GM19438 (cell line): ENCODE measurements around the gene MGAT4B.
"Not testable (repeated sequence)": the region's sequence is repeated elsewhere in the genome, so short reads cannot be mapped to it uniquely, and the experiment has no call there.

Experiments used
- ATAC-seq: cut with Tn5 transposase; IDR thresholded peaks from one replicate; pipeline ENCODE4 v1.9.1; 2021; ENCODE audit warnings: low read depth; ENCODE audit not compliant: unreplicated experiment

Gene MGAT4B

DNA sequence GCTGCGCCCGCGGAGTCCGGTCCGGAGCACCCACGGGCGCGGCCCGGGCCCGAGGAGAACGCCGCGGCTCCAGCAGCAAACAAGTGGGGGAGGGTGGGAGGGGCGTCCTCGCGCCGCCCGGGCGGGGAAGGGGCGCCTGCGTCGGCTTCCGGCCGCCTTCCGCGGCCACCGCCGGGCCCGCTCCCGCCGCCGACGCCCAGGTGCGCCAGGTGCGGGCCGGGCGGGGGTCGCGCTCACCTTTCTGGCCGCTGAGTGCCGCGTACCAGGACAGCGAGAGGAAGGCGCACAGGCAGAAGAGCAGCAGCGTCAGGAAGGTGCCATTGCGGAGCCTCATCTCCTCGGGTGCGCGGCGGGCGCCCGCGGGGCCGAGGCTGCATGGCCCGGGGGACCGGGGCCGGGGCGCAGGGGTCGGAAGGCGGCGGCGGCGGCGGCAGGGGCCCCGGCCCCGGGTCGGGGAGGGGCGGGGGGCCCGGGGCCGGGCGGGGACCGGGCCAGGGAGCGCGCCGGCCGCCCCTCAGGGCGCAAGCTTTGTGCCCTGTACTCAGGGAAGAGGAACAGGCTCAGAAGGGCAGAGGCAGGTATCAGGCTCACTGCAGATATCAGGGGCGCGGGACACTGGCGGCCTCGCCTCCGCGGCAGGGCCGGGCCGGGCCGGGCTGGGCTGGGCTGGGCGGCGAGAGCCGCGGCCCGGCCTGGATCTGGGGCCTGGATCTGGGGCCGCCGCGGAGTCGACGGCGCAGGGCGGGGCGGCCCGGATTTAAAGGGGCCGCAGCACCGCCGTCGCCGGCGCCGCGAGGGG lies at the start of gene MGAT4B:
MGAT4B (minus strand) TSS at position 617 of the 799 bp plus-strand sequence; CDS start at position 334, 283 bp downstream.
- peak; percentile 63 for ATAC-seq

DNA sequence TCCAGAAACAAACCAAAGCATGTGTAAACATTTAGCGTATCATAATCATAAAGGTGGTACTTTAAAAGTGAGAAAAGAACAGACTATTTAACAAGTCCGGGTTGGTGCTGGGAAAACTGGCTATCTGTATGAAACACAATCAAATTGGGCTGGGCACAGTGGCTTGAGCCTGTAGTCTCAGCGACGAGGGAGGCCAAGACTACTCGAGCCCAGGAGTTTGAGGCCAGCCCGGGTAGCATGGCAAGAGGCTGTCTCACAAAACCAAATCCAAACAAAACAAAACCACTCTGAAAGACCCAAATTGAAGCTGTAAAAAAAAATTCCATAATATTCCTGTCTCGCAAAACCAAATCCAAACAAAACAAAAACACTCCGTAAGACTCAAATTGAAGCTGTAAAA lies 47.7 kb upstream of the MGAT4B start:
- ATAC-seq, result no peak

DNA sequence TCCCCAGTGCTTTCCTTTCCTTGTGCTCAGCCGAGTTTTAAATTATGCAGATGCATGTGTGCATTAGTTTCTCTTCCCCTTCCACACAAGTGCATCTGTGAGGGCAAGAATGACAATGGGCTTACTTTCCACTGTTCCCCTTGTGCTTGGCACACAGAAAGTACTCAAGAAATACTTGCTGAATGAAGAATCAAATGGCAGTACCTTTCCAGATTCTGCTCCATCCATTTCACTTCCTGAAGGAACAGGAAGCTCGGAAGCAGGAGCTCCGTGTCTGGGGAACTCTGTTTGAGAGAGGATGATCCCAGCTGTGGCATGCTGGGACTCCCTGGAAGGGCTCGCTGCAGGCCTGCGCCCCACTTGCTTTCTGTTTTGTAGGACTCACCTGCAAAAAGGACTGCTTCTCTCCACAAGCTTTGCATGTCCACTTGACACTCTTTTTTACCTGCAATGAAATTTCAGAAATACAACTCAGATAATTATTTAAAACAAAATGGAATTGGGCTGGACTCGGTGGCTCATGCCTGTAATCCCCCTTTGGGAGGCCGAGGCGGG lies 46.4 kb upstream of the MGAT4B start:
- ATAC-seq, result peak; percentile 91

DNA sequence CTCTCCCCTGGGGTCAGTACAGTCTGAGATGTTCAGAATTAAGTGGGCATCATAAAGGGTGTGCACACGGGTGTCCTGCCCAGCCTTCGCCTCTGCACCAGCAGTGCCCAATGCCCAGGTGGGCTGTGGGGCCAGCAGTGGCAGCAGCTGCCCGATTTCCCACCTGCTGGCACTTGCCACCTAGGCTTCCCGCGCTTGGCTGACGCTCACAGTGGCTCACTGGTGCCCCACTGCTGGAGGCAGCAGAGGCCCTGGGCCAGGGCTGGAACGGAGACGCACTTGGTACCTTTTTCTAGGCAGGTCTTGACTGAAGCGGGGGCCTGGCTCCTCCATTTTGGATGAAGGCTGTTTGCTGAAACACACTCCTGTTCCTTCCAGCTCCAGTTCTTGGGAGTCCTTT lies 35.0 kb upstream of the MGAT4B start:
- no peak for ATAC-seq

DNA sequence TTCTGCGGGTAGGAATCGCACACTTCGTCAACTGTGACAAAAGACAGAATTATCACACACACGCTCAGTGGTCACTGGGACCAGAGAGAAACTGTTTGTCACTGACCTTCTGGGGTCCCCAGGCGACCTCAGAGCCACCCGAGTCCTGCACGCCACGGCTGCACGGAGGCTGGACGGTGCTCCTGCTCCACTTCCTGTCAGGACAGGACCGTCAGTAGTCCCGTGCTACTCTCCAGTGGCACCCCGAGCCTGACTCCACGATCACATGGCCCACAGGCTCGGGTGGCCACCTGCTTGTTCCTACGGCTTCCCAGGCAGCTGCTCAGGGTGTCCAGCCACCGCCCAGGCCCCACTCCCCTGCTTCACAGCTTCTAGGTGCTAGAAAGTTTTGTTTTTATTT lies 34.1 kb upstream of the MGAT4B start:
- no peak for ATAC-seq

DNA sequence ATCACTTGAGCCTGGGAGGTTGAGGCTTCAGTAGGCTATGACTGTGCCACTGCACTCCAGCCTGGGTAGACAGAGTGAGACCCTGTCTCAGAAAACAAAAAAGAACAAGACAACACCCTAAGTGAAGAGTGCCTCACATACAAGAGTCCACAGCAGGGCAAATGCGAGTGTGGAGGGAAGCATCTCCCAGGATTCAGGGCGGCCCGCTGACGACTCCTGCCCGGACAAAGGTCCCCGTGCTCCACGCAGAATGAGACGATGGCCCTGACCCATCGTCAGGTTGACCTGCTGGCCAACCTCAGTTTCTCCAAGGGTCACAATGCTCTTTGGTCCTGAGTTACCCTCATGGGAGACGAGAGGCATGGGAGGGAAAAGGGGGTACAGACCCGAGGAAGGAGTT lies 33.7 kb upstream of the MGAT4B start:
- ATAC-seq, result no peak

DNA sequence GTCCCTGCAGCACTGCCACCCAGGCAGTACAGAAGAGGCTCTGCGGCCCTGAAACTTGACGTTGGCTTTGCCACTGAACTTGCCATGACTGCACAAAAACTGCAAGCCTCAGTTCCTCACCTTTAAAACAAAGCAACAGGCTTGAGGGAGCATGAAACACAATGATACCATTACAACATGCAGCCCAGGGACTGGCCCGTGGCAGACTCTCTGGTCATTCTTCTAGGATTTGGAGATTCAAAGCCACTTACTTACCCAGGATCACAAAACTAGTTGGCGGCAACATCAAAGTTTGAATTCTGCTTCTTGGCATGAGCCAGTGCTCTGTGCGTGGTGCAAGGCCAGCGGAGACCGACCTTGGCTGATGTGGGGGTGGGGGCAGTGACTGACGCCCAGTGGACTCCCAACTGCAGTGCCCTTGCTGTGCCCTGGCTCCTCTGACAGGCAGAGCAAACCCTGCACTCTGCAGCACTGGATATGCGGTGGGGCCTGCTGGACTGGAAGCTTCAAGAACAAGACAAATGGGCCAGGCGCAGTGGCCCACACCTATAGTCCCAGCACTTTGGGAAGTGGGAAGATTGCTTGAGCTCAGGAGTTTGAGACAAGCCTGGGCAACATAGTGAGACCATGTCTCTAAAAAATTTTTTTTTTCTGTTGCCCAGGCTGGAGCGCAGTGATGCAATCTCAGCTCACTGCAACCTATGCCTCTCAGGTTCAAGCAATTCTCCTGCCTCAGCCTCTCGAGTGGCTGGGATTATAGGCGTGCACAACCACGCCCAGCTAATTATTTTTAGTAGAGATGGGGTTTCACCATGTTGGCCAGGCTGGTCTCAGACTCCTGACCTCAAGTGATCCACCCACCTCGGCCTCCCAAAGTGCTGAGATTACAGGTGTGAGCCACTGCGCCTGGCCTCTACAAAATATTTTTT lies 32.9 kb upstream of the MGAT4B start:
- ATAC-seq, result no peak

DNA sequence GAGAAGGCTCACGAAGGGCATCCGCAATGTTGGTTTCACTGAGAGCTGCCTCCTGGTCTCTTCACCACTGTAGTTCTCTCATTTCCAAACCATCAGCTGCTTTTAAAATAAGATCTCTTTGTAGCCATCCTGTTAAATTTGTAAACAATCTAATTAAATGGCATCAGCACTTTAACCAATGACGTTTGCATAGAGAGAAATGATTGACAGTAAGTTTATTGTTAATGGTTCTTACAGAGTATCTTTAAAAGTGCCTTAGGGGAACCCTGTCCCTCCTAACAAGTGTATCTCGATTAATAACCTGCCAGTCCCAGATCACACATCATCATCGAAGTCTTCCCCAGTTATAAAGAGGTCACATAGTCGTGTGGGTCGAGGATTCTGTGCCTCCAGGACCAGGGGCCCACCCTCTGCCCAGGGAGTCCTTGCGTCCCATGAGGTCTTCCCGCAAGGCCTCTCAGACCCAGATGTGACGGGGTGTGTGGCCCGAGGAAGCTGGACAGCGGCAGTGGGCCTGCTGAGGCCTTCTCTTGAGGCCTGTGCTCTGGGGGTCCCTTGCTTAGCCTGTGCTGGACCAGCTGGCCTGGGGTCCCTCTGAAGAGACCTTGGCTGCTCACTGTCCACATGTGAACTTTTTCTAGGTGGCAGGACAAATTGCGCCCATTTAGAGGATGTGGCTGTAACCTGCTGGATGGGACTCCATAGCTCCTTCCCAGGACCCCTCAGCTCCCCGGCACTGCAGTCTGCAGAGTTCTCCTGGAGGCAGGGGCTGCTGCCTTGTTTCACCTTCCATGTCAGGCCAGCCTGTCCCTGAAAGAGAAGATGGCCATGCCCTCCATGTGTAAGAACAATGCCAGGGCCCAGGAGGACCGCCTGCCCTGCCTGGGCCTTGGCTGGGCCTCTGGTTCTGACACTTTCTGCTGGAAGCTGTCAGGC lies 30.7 kb upstream of the MGAT4B start:
- ATAC-seq, result no peak

DNA sequence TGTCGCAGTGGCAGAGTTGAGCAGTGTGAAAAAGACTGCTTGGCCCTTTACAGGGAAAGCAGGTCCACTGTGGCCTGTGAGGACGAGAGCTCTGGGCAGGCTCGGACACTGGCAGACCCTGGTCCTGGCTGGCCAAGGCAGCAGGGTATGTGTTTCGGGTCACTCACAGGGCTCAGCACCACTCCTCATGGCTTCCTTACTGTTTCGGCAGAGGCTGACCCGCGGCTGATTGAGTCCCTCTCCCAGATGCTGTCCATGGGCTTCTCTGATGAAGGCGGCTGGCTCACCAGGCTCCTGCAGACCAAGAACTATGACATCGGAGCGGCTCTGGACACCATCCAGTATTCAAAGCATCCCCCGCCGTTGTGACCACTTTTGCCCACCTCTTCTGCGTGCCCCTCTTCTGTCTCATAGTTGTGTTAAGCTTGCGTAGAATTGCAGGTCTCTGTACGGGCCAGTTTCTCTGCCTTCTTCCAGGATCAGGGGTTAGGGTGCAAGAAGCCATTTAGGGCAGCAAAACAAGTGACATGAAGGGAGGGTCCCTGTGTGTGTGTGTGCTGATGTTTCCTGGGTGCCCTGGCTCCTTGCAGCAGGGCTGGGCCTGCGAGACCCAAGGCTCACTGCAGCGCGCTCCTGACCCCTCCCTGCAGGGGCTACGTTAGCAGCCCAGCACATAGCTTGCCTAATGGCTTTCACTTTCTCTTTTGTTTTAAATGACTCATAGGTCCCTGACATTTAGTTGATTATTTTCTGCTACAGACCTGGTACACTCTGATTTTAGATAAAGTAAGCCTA lies 29.8 kb upstream of the MGAT4B start:
- ATAC-seq, result no peak

DNA sequence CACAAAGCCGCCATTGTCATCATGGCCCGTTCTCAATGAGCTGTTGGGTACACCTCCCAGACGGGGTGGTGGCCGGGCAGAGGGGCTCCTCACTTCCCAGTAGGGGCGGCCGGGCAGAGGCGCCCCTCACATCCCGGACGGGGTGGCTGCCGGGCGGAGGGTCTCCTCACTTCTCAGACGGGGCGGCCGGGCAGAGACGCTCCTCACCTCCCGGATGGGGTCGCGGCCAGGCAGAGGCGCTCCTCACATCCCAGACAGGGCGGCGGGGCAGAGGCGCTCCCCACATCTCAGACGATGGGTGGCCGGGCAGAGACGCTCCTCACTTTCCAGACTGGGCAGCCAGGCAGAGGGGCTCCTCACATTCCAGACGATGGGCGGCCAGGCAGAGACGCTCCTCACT lies 28.2 kb upstream of the MGAT4B start:
- ATAC-seq, result not testable (repeated sequence)

DNA sequence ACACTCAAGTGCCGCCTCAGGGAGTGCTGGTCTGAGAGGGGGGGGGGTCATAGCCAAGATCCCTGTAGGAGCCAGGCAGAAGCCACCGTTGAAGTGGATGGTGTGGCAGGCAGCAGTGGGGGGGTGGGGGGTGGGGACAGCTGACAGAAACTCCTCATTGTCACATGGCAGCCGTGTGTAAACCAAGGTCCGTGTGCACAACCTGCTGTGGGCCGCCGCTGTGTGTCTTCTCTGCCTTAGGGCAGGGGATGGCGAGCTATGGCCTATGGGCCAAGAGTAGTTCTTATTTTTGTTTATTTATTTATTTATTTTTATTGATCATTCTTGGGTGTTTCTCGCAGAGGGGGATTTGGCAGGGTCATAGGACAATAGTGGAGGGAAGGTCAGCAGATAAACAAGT lies 27.5 kb upstream of the MGAT4B start:
- no peak for ATAC-seq

DNA sequence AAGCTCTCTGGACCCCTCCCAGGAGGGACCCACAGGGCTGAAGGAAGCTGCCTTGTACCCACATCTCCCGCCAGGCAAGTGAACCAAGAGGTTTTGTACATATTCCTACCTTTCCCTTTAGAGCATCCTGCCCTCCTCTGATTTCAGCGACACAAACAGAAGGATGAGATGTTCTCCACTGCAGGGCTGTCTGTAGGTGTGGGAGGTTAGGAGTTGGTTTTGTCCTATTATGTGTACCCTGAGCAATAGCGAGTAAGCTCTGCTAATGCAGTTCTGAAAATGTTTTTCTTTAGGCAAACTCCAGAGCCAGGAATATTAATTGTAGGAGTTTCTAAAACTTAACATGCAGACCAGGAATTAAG lies 27.0 kb upstream of the MGAT4B start:
- no peak for ATAC-seq

DNA sequence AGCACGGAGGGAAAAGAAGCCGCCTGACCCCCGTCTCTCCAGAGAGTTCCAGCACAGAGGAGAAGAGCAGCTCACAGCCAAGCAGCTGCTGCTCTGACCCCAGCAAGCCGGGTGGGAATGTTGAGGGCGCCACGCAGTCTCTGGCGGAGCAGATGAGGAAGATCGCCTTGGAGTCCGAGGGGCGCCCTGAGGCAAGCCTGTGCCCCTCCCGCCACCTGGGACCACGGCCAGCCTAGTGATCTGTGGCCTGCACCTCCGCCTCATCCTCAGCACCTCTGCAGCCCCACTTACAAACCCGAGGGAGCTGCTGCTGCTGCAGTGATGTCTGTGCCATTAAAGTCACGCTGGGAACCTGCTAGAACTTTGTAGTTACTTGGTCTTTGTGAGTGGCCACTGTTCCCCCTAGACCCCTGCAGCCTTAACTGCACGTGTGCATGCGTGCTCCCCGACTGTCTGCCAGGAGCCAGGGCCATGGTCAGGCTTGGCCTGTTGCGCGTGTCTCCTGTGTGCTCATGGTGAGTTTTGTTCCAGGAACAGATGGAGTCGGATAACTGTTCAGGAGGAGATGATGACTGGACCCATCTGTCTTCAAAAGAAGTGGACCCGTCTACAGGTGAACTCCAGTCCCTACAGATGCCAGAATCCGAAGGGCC lies 26.5 kb upstream of the MGAT4B start:
- no peak for ATAC-seq

DNA sequence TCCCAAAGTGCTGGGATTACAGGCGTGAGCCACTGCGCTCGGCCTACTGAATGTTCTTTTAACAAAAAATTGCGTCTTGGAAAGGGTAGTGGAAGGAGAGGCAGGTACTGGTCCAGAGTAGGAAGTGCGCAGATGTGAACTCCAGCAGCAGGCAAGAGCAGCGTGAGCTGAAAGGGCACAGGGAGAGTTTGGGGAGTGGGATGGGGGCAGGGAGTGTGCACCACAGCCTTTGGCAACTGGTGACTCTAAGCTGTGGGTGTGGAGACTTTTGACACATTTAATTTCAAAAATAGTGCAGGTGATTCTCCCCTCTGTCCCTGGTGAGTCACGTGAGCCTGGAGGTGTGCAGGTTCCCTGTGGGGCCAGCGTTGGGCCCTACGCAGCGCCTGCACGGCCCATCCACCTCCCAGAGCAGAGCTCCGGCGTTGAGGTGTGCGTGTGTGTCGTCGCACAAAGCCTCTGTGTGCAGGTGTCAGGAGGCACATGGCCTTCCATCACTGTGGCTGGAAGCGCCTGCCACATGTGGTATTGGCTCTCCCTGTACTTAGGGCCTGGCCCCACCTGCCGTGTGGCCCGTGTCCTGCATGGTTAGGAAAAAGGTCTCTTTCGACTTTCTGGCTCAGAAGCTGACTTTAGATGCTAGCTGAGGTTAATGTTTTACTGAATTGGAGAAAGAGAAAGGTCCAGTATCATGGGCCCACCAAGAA lies 25.5 kb upstream of the MGAT4B start:
- no peak for ATAC-seq

DNA sequence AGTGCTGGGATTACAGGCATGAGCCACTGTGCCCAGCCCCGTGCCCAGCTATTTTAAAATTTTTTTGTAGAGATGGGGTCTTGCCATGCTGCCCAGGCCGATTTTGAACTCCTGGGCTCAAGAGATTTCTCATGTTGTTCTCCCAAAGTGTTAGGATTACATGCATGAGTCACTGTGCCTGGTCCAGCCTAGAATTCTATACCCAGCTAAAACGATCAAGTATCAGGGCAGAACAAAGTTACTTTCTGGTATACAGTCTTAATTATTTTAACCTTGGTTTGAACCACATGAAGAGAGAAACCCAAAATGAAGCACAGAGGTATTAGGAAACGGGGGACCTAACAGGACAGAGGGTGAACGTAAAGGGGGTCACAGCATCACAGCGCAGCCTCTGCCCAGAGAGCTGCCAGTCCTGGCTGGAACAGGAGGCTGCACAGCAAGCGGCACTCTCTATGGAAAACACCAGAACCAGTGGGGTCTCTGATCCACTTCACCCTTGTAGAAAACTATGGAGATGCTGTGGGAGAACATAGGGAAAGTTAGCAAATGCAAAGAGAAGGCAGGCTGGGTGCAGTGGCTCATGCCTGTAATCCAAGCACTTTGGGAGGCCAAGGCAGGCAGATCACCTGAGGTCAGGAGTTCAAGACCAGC lies 24.3 kb upstream of the MGAT4B start:
- ATAC-seq, result no peak

DNA sequence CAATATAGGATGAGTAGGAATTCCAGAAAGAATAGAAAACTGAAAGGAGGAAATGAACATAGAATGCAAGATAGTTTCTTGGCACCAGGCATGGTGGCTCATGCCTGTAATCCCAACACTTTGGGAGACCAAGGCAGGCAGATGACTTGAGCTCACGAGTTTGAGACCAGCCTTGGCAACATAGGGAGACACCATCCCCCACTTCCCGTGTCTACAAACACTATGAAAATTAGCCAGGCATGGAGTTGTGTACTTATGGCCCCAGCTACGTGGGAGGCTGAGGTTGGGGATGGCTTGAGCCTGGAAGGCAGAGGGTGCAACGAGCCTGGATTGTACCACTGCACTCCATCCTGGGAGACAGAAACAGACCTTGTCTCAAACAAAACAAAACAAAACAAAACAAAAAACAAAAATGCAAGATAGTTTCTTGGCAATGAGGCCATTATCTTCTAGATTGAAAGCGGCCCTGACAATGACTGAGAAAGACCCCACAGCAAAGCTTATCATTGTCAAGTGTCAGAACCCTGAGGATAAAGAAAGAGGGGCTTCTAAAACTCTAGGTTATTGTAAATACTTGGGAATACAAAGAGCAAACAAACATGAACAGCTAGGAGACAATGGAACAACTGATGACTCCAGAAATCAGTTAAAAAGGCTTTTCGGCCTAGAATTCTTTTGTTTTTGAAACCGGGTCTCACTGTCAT lies 23.2 kb upstream of the MGAT4B start:
- ATAC-seq, result no peak

DNA sequence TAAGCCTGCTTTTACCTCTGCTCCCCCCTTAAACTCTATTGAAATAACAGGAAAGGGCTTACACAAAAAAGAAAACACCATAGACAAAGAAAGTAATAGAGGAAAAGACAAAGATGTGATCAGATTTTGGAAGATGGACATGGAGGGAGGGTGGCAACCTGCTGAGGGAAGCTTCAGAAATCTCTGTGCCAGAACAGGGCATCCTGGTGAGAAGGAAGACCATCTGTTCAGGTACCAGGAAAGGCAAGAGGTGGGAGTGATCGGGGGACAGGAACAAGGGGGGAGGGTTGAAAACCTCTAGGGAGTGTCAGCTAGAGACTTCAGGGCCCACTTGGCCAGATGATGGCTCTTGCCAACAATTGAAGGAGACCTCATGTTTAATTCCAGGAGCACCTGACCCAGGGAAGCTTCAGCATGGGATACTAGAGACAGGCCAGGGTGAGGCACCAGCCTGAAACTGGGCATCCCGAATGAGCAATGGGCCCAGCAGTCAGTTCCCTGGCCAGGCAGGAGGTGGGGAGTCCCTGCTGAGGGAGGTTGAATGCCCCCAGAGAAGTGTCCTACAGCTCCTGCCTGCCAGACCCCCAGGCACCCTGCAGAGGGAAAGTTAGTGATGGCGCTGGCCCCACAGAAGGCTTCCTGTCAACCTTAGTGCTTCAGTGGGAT lies 22.2 kb upstream of the MGAT4B start:
- no peak for ATAC-seq
